Activated CD8-positive, alpha-beta T cell treated with anti-CD3 and anti-CD28 coated beads, Interleukin-2, amount 10 ng/mL, durations not matched to agents 7 days and 5 days (primary cell): ENCODE measurements around the gene VPS33B. TPM values are rescaled to one million over a fixed set of nuclear protein-coding genes. Genes with fewer than 3 reads are reported as not detected.

Experiments used
- ATAC-seq: fragments of 150-1000 bp; cut with Tn5 transposase; one replicate; pipeline ENCODE4 v1.10.0; 2021; ENCODE audit warnings: moderate library complexity
- CTCF ChIA-PET: fragments of 350-600 bp; sonication (Branson Sonifier 250); formaldehyde crosslinking; loops from one replicate; lab custom pipeline; 2021; ENCODE audit warnings: antibody characterized with exemption; lab: Charles Lee
- POLR2A ChIA-PET: fragments of 350-600 bp; sonication (Branson Sonifier 250); formaldehyde crosslinking; loops from one replicate; lab custom pipeline; 2021; ENCODE audit warnings: antibody characterized with exemption; lab: Charles Lee
- DNase-seq: peaks from one replicate; pipeline ENCODE4 v3.0.0-alpha.2; 2020
- H3K27ac Mint-ChIP-seq: one replicate; pipeline ENCODE4 v1.8.0; 2021; ENCODE audit warnings: mild to moderate bottlenecking, mixed read lengths
- H3K27me3 Mint-ChIP-seq: one replicate; pipeline ENCODE4 v1.8.0; 2021; ENCODE audit warnings: low read depth, mixed read lengths
- H3K36me3 Mint-ChIP-seq: one replicate; pipeline ENCODE4 v1.8.0; 2021; ENCODE audit warnings: low read depth, mixed read lengths
- H3K4me1 Mint-ChIP-seq: one replicate; pipeline ENCODE4 v1.8.0; 2021; ENCODE audit warnings: low read depth, mixed read lengths
- H3K4me3 Mint-ChIP-seq: one replicate; pipeline ENCODE4 v1.8.0; 2021; ENCODE audit warnings: mild to moderate bottlenecking, mixed read lengths
- H3K9me3 Mint-ChIP-seq: one replicate; pipeline ENCODE4 v1.8.0; 2022; ENCODE audit warnings: mixed read lengths; ENCODE audit not compliant: insufficient read depth
- total RNA-seq, 2 experiments: library from RNA; stranded (reverse); gene quantifications; one replicate each; pipeline ENCODE4 v1.2.3, GENCODE V29; 2021

VPS33B gene
- total RNA-seq, 2 experiments from 2014 or later, result 16.6 to 21.2 TPM

DNA sequence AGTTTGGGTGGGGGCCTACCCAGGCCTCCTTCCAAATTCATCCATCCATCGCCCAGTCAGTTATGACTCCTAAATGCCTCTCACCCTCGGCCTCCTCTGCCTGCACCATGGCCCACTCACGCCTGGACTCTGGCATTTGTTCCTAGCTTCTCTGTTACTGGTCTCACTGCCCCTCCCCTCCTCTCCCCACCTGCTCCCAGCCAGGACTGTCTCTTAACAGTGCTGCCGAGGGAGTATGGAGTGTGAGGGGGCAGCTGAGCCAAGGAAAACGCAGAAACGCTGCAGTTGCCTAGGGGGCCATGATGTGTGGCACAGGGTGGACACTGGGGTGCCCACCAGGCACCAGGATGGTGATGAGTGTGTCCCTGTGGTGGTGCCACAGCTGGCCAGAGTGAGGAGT lies 64.6 kb downstream of the VPS33B start:
- H3K27ac Mint-ChIP-seq, result peak overlapping the region; percentile 5
- no peaks in the 10 kb centered on the region for H3K9me3 Mint-ChIP-seq
- H3K27me3 Mint-ChIP-seq, result no peaks in the 10 kb centered on the region
- ChIA-PET CTCF (interaction anchor here (0.7 to 7.3 kb wide), 9 partner anchors 10 to 315 kb away, joined by 3 to 154 read pairs (median 18); partner anchors contain the start of genes HDDC3 and UNC45A), POLR2A (interaction anchor here (1.1 to 1.3 kb wide), 2 partner anchors 23 to 37 kb away, joined by 3 to 4 read pairs; partner anchors contain the start of genes PRC1 and UNC45A)
- H3K4me3 Mint-ChIP-seq, result peak overlapping the region; percentile 59
- DNase-seq, result no peak
- peaks cover 56% of the 10 kb centered on the region for H3K36me3 Mint-ChIP-seq
- peaks cover 22% of the 10 kb centered on the region for H3K4me1 Mint-ChIP-seq
- ATAC-seq, result no peak

DNA sequence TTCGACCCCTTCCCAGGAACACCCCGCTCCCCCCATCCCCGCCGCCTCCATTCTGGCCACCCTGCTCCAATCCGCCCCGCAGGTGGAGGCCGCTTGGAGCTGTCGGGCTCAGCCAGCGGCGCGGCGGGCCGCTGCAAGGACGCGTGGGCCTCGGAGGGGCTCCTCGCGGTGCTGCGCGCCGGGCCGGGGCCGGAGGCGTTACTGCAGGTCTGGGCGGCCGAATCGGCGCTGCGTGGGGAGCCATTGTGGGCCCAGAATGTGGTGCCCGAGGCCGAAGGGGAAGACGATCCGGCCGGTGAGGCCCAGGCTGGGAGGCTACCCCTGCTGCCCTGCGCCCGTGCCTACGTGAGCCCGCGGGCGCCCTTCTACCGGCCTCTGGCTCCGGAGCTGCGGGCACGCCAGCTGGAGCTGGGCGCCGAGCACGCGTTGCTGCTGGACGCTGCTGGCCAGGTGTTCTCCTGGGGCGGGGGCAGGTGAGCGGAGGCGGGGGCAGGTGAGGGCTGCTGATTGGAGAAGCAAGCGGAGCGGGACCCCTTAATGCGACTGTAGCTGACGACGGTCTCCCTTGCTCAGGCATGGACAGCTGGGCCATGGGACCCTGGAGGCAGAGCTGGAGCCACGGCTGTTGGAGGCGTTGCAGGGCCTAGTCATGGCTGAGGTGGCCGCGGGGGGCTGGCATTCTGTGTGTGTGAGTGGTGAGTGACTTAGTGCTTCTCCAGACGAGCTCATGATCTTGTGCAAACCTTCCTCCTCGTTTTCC lies 65.2 kb downstream of the VPS33B start:
- DNase-seq (no peak), ATAC-seq (no peak)
- Mint-ChIP-seq H3K36me3 (peaks cover 54% of the 10 kb centered on the region), H3K9me3 (no peaks in the 10 kb centered on the region), H3K4me1 (peaks cover 22% of the 10 kb centered on the region), H3K27ac (peak overlapping the region; percentile 5), H3K27me3 (no peaks in the 10 kb centered on the region), H3K4me3 (peak overlapping the region; percentile 88)
- ChIA-PET POLR2A (interaction anchor here (1.1 to 4.6 kb wide), 6 partner anchors 9 to 93 kb away, joined by 3 to 93 read pairs (median 4); partner anchors contain the start of genes HDDC3, PRC1 and UNC45A), CTCF (interaction anchor here (0.7 to 7.3 kb wide), 27 partner anchors 9 to 600 kb away, joined by 3 to 154 read pairs (median 5); partner anchors contain the start of genes HDDC3, MAN2A2, UNC45A and VPS33B)

DNA sequence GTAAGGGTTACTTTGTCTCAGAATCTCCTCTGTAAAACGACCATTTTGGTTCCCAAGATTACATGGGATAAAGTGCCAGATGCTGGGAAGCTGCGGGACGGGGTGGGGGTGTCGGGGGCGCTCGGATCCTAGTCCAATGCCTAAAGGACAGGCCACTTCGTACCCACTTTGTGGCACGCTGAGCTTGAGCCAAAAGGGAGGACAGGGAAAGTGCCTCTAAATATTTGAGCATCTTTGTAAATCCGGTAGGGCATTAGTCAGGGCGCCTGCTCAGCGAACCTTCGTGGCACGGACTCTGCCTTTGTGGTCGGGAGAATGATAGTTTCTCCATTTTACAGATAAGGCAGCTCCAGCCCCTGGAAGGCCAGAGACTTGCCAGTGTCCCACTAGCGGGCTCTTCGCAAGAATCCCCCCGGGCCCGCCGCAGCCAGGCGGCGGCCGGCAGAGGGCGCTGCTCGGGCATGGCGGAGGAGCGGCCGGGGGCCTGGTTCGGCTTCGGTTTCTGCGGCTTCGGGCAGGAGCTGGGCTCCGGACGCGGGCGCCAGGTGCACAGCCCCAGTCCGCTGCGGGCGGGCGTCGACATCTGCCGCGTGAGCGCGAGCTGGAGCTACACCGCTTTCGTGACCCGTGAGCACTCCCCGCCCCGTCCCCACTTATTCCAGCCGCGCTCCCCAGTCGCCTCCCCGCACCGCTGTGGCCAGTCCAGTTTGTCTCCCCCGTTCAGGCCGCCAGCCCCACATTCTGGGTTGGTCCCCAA lies 65.9 kb downstream of the VPS33B start:
- peak; percentile 7 for ATAC-seq
- CTCF ChIA-PET, result interaction anchor here (0.7 to 7.3 kb wide), 29 partner anchors 8 to 599 kb away, joined by 3 to 154 read pairs (median 5); partner anchors contain the start of genes HDDC3, MAN2A2, UNC45A and VPS33B
- H3K36me3 Mint-ChIP-seq, result peaks cover 54% of the 10 kb centered on the region

DNA sequence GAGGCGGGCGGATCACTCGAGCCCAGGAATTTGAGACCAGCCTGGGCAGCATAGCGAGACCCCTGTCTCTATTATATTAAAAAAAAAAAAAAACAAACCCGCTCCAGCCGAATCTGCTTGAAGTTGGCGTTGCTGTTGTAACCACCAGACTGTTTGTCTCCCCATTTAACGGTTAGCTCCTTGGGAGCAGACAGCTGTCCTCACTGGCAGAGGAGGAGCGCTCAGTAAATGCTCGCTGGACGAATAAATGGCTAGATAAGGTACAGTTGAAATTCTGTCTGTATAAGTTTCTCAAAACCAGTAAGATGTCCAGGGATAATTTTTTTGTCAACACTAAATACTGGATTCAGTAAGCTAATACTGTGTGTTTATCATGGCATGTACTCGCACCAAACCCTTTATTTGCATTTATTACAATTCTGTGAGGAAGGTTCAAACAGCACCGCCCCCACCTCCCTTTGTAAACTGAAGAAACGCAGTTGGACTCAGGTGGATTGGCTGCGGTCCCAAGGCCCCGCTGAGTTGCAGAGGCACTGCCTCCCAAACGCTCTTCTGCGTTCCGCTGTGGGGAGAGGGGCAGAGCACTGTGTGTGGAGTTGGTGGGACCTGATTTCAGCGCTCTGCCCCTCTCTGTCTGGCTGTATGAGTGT lies 66.6 kb downstream of the VPS33B start:
- ChIA-PET POLR2A (interaction anchor here (0.6 to 4.6 kb wide), 8 partner anchors 11 to 761 kb away, joined by 3 to 93 read pairs (median 6); partner anchors contain the start of genes HDDC3, PRC1, UNC45A and VPS33B), CTCF (interaction anchor here (0.7 to 7.3 kb wide), 27 partner anchors 9 to 598 kb away, joined by 3 to 154 read pairs (median 5); partner anchors contain the start of genes HDDC3, MAN2A2, UNC45A and VPS33B)
- peaks cover 22% of the 10 kb centered on the region for H3K4me1 Mint-ChIP-seq
- H3K27me3 Mint-ChIP-seq, result no peaks in the 10 kb centered on the region
- DNase-seq (no peak), ATAC-seq (no peak)
- H3K36me3 Mint-ChIP-seq, result peaks cover 50% of the 10 kb centered on the region
- H3K9me3 Mint-ChIP-seq, result no peaks in the 10 kb centered on the region
- peak overlapping the region; percentile 97 for H3K27ac Mint-ChIP-seq
- H3K4me3 Mint-ChIP-seq, result peak overlapping the region; percentile 88

More for the DNA sequence above, 65.9 kb downstream of the VPS33B start:
- Mint-ChIP-seq H3K4me1 (peaks cover 22% of the 10 kb centered on the region), H3K4me3 (peak overlapping the region; percentile 88), H3K27ac (peak overlapping the region; percentile 97), H3K9me3 (no peaks in the 10 kb centered on the region), H3K27me3 (no peaks in the 10 kb centered on the region)
- POLR2A ChIA-PET, result interaction anchor here (0.6 to 4.6 kb wide), 8 partner anchors 10 to 762 kb away, joined by 3 to 93 read pairs (median 5); partner anchors contain the start of genes HDDC3, UNC45A and VPS33B
- peak; percentile 76 for DNase-seq

DNA sequence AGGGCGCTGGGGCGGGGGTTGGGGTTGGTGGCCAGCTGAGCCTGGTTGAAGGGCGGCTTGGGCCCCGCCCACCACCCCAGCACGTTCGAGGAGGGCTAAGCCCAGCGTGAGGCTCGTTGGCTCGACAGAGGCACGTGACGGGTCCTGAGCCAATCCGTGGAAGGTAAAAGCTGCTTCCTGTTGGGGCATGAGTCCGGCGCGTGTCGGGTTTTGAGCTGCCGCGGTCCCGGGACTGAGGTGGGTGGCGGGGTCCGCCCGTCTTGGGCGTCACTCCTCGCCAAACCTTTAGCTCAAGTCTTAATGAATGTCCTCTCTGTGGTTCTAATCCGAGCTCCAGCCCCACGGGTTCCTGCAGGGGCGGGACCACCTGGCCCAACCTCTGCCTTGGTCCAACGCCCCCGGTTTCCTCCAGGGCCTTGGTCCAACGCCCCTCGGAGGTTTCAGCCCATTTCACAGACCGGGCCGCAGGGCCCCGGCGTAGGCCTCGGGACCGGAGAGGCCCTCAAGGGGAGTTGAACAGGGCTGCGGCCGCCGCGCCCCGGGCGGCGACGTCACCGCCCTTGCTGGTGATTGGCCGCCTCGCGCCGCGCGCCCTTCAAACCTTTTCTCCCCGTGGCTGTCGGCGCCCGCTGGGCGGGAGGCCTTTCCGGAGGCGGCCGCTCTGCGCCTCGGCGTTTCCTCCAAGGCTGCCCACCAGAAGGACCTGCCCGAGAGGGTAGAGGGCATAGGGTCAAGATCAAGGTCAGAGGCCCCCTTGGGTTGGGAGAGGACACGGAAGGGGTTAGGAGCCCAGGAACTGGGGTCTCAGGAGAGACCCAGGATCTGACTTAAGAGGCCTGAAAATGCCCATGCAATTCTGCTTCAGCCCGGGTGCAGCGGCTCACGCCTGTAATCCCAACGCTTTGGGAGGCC lies 67.4 kb downstream of the VPS33B start, which contains the start of gene RCCD1:
RCCD1 (plus strand) TSS at position 173 of the 912 bp plus-strand sequence. CDS start 1,851 bp downstream, outside the sequence.
- peak within 1 kb of the TSS; percentile 88 for H3K4me3 Mint-ChIP-seq
- CTCF ChIA-PET, result interaction anchor here (0.7 to 7.3 kb wide), 13 partner anchors 9 to 317 kb away, joined by 3 to 154 read pairs (median 8); partner anchors contain the start of genes HDDC3, UNC45A and VPS33B
- H3K27ac Mint-ChIP-seq, result peak within 1 kb of the TSS; percentile 97
- DNase-seq (peak; percentile 95), ATAC-seq (peak; percentile 94)
- H3K4me1 Mint-ChIP-seq, result peaks cover 22% of the 10 kb centered on the region
- H3K9me3 Mint-ChIP-seq, result no peaks in the 10 kb centered on the region
- POLR2A ChIA-PET, result interaction anchor here (0.9 to 4.6 kb wide), 13 partner anchors 8 to 375 kb away, joined by 3 to 93 read pairs (median 4); partner anchors contain the start of genes HDDC3, MAN2A2, PRC1 and UNC45A
- H3K36me3 Mint-ChIP-seq, result peaks cover 52% of the 10 kb centered on the region
- no peaks in the 10 kb centered on the region for H3K27me3 Mint-ChIP-seq

DNA sequence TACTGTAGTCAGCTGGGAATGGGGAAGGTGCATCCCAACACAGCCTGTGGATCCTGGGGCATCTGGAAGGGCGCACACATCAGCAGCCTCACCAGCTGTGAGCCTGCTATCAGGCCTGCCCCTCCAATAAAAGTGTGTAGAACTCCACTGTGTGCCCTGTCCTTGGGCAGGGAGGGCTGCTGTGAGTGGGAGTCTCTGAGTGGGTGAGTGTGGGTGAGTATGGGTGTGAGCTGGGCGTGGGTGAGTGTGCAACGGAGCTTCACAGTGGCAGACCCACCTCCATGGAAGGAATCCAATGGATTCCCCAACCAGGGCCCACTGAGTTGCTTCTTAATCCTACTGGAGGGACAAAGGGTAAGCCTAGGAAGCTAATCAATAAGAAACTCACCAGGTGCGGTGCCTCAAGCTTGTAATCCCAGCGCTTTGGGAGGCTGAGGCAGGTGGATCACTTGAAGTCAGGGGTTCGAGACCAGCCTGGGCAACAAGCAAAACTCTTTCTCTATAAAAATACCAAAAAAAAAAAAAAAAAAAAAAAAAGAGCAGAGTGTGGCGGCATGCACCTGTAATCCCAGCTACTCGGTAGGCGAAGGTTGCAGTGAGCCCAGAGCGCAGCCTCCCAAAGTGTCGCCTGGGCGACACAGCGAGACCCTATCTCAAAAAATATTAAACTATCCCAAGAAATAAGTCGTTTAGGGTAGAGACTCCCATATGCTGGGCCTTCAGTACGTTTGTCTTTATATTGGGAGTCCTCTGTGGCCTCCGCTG lies 68.3 kb downstream of the VPS33B start:
- ChIA-PET POLR2A (interaction anchor here (0.9 to 4.6 kb wide), 12 partner anchors 9 to 374 kb away, joined by 3 to 93 read pairs (median 4); partner anchors contain the start of genes HDDC3, MAN2A2, PRC1 and UNC45A), CTCF (interaction anchor here (1.0 to 7.3 kb wide), 7 partner anchors 20 to 318 kb away, joined by 3 to 154 read pairs (median 12); partner anchors contain the start of genes HDDC3 and UNC45A)
- H3K9me3 Mint-ChIP-seq, result no peaks in the 10 kb centered on the region
- peak overlapping the region; percentile 88 for H3K4me3 Mint-ChIP-seq
- peaks cover 49% of the 10 kb centered on the region for H3K36me3 Mint-ChIP-seq
- ATAC-seq (no peak), DNase-seq (no peak)
- H3K27me3 Mint-ChIP-seq, result no peaks in the 10 kb centered on the region
- peak overlapping the region; percentile 97 for H3K27ac Mint-ChIP-seq
- H3K4me1 Mint-ChIP-seq, result peaks cover 22% of the 10 kb centered on the region

DNA sequence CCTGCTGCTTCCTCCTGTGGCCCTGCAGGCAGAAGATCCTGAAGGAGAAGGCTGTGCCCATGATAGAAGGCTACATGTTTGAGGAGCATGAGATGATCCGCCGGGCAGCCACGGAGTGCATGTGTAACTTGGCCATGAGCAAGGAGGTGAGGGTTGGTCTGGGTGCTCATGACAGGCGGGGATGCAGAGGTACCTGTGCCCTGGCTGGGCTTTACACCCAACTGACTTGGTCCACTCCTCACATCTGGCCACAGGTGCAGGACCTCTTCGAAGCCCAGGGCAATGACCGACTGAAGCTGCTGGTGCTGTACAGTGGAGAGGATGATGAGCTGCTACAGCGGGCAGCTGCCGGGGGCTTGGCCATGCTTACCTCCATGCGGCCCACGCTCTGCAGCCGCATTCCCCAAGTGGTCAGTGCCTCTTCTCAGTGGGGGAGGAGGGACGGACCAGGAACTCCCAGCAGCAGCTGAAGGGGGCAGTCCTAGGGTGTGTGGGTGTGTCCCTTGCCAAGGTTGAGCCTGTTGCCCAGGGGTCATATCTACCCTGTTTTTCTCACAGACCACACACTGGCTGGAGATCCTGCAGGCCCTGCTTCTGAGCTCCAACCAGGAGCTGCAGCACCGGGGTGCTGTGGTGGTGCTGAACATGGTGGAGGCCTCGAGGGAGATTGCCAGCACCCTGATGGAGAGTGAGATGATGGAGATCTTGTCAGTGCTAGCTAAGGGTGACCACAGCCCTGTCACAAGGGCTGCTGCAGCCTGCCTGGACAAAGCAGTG lies 69.3 kb downstream of the VPS33B start:
- CTCF ChIA-PET, result interaction anchor here (7.3 kb wide), 1 partner anchor 19 kb away, joined by 154 read pairs; the partner anchor contains the start of genes HDDC3 and UNC45A
- no peak for ATAC-seq
- peaks cover 22% of the 10 kb centered on the region for H3K4me1 Mint-ChIP-seq
- H3K36me3 Mint-ChIP-seq, result peaks cover 56% of the 10 kb centered on the region
- peak overlapping the region; percentile 69 for H3K27ac Mint-ChIP-seq
- H3K4me3 Mint-ChIP-seq, result no peak overlapping the region
- H3K9me3 Mint-ChIP-seq, result no peaks in the 10 kb centered on the region
- H3K27me3 Mint-ChIP-seq, result no peaks in the 10 kb centered on the region
- DNase-seq, result no peak
- POLR2A ChIA-PET, result interaction anchor here (2.4 to 4.6 kb wide), 2 partner anchors 11 to 19 kb away, joined by 8 to 93 read pairs; partner anchors contain the start of genes HDDC3 and UNC45A

DNA sequence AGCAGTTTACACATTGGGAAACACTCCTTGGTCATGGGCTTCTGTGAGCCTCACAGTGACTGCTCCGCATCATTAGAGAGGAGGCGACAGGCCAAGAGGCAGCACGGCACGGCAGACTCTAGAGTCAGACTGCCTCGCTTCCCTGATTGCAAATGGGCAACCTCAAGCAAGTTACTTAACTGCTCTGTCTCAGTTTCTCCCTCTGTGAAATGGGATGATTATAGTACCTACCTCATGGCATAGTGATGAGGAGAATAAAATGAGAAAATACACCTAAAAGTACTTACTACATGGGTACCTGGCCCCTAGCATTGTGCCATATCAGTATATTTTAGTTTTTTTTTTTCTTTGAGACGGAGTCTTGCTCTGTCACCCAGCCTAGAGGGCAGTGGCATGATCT lies 71.7 kb downstream of the VPS33B start:
- H3K27me3 Mint-ChIP-seq, result no peaks in the 10 kb centered on the region
- ATAC-seq (no peak), DNase-seq (no peak)
- POLR2A ChIA-PET, result no interaction called here
- CTCF ChIA-PET, result interaction anchor here (5.8 kb wide), 1 partner anchor 17 kb away, joined by 37 read pairs; the partner anchor contains the start of genes HDDC3 and UNC45A
- no peaks in the 10 kb centered on the region for H3K9me3 Mint-ChIP-seq
- no peak overlapping the region for H3K27ac Mint-ChIP-seq
- H3K4me3 Mint-ChIP-seq, result no peak overlapping the region
- peaks cover 57% of the 10 kb centered on the region for H3K36me3 Mint-ChIP-seq
- H3K4me1 Mint-ChIP-seq, result peaks cover 13% of the 10 kb centered on the region
